LNCAP (cell line): Measurements from ENCODE around the gene DCT.

Source experiments
- CTCF ChIP-seq: fragments of 450-650 bp; IDR thresholded peaks from 2 replicates; pipeline ENCODE4 v1.5.1; 2017; ENCODE audit warnings: mild to moderate bottlenecking

Gene DCT

GRCh38 chr13:94444826-94445225 is 34.7 kb downstream of the DCT start:
- TF ChIP-seq CTCF, result no peak

DNA sequence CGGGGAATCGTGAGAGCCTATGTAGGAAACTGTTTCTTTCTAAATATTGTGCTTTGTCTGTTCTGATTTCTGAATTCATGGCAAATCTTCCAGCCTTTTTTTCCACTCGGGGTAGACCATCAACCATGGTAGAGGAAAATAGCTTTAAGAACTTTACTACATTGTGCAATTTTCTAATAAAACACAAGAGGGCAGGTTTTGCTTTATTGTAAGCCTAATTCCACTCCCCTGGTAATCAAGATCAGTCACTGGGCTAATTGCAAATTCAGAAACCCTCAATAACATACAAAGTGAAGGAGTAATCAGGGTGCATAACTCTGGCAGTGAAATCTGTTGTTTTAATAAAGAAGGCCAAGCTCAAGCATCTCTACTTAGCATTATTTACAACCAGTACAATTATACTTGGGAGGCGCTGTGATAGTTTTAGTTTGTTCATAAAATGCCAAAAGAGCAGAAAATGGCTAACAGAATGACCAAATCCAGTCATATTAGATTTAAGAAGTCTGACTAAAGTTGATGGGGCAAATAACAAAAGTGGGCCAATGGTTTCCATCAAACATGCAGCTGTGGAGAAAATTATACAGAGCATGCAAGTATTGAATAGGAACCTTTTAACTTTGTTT is 43.8 kb downstream of the DCT start:
- TF ChIP-seq CTCF, result peak; percentile 55

GRCh38 chr13:94433055-94433961 is 46.2 kb downstream of the DCT start:
- TF ChIP-seq CTCF, result no peak

DNA sequence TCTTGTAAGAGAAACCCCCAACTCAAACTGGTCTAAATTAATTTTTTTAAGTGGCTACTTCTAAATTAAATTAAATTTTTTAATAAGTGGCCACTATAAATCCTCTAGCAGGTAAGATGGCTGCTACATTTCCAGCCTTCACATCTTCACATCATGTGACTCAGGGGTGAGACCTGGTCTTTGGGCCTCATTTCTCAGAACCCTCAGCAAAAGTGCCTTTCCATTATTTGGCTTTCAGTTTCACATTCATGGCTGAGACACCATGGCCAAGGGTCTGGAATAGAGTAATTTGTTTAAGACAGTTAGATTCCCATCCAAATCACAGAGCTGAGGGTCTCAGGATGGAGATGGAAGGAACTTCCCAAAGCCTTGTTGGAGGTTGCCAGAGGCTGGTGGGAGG is 47.5 kb downstream of the DCT start:
- no peak for TF ChIP-seq CTCF

GRCh38 chr13:94431574-94431973 is 47.9 kb downstream of the DCT start:
- TF ChIP-seq CTCF, result no peak

DNA sequence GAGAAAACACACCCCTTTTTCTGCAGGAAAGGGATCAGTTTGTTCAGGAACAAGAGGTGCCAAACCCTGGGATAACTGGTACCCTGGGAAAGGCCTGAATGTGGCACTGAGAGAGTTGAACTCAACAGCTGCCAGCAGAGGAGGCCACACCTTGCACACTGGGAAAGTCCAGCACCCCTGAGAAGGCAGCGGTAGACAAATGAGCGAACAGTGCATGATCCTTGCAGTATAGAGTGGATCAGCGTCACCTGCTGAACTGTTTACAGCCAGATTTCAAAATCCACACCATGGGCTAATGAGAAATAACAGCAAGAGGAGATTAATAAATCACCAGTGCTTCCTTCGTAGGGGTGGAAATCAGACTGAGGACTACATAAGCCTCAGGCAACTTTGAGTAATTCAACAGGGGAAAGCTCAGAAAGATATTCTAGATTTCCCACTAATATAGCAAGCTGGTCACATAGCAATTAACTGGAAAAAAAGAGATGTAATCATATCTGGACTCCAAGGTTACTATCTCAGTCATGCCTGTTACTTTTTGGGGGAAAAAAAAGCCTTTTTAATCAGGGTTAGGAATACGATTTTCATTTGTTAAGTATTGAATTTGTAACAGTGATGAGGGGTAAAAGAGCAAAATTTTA is 52.0 kb downstream of the DCT start:
- no peak for TF ChIP-seq CTCF

- no peak for TF ChIP-seq CTCF
Measured at GRCh38 chr13:94419925-94420305, 59.6 kb downstream of the DCT start.
